Loucy (cell line): Measurements from ENCODE around the gene CCDC148.

Source experiments
- H2AFZ ChIP-seq: fragments of 200-600 bp; sonication (generic); 2 replicates; pipeline ENCODE4 v1.6.0; 2016; ENCODE audit warnings: antibody characterized with exemption, mild to moderate bottlenecking, low read length, moderate library complexity
- H3F3A ChIP-seq: fragments of 200-600 bp; 2 replicates; pipeline ENCODE4 v1.6.0; 2016; ENCODE audit warnings: antibody characterized with exemption, low read depth, mild to moderate bottlenecking
- H3K27me3 ChIP-seq: fragments of 200-600 bp; sonication (generic); 2 replicates; pipeline ENCODE4 v1.6.1; 2014; ENCODE audit warnings: low read length, mild to moderate bottlenecking; ENCODE audit not compliant: insufficient read depth, poor library complexity, severe bottlenecking
- H3K36me3 ChIP-seq: fragments of 200-600 bp; sonication (generic); 2 replicates; pipeline ENCODE4 v1.6.1; 2016; ENCODE audit warnings: low read length; ENCODE audit not compliant: insufficient read depth
- H3K4me1 ChIP-seq: fragments of 200-600 bp; sonication (generic); 2 replicates; pipeline ENCODE4 v1.5.1; 2014; ENCODE audit warnings: low read length, mild to moderate bottlenecking; ENCODE audit not compliant: insufficient read depth, poor library complexity, severe bottlenecking
- H3K4me2 ChIP-seq: fragments of 200-600 bp; sonication (generic); 2 replicates; pipeline ENCODE4 v1.6.0; 2014; ENCODE audit warnings: antibody characterized with exemption, low read length, low read depth, mild to moderate bottlenecking; ENCODE audit not compliant: poor library complexity, severe bottlenecking
- H3K4me3 ChIP-seq: fragments of 200-600 bp; sonication (generic); 2 replicates; pipeline ENCODE4 v1.5.1; 2014; ENCODE audit warnings: low read length, mild to moderate bottlenecking, mixed read lengths; ENCODE audit not compliant: poor library complexity, severe bottlenecking
- H3K79me2 ChIP-seq: fragments of 200-600 bp; sonication (generic); 2 replicates; pipeline ENCODE4 v1.6.1; 2014; ENCODE audit warnings: low read length; ENCODE audit not compliant: insufficient read depth
- H3K9ac ChIP-seq: fragments of 200-600 bp; sonication (generic); 2 replicates; pipeline ENCODE4 v1.6.0; 2014; ENCODE audit warnings: mild to moderate bottlenecking, low read depth, low read length, moderate library complexity; ENCODE audit not compliant: poor library complexity, severe bottlenecking
- H3K9me2 ChIP-seq: fragments of 200-600 bp; sonication (generic); replicated peaks from 2 replicates; pipeline ENCODE4 v1.6.1; 2016; ENCODE audit warnings: low read depth, low read length, mixed read lengths
- H3K9me3 ChIP-seq: fragments of 200-600 bp; sonication (generic); 2 replicates; pipeline ENCODE4 v1.6.1; 2014; ENCODE audit warnings: mild to moderate bottlenecking, antibody characterized with exemption, low read length, low read depth; ENCODE audit not compliant: insufficient read depth
- H4K20me1 ChIP-seq: fragments of 200-600 bp; sonication (generic); 2 replicates; pipeline ENCODE4 v1.6.0; 2014; ENCODE audit warnings: antibody characterized with exemption, low read length, mild to moderate bottlenecking; ENCODE audit not compliant: insufficient read depth, poor library complexity, severe bottlenecking
- EZH2phosphoT487 ChIP-seq: fragments of 200-600 bp; IDR thresholded peaks from 2 replicates; pipeline ENCODE4 v1.6.1; 2018; ENCODE audit warnings: antibody characterized with exemption, mild to moderate bottlenecking, moderate library complexity, borderline replicate concordance
- TF ChIP-seq, protein P1 (sequence below): fragments of 200-600 bp; sonication (generic); conservative IDR thresholded peaks from 2 replicates; pipeline ENCODE4 v1.5.1; 2014; ENCODE audit warnings: mild to moderate bottlenecking, antibody characterized with exemption, low read length

Gene CCDC148

GRCh38 chr2:158484892-158485556, 28.5 kb upstream of the CCDC148 start:
- peaks cover 9% of the 10 kb centered on the region; the same call in 1 of the 2 replicates for H3K79me2 ChIP-seq
- no peak overlapping the region for H3K4me3 ChIP-seq
- no peak overlapping the region for H3K9ac ChIP-seq
- H3K36me3 ChIP-seq: no peaks in the 10 kb centered on the region
- no peak overlapping the region for H2AFZ ChIP-seq
- no peak overlapping the region for H3K4me2 ChIP-seq
- H3F3A ChIP-seq: no peaks in the 10 kb centered on the region
- H3K9me3 ChIP-seq: no peaks in the 10 kb centered on the region
- no peaks in the 10 kb centered on the region for H3K9me2 ChIP-seq
- H4K20me1 ChIP-seq: peaks cover 4% of the 10 kb centered on the region
- no peak for TF ChIP-seq EZH2phosphoT487
- TF ChIP-seq, protein P1, sequence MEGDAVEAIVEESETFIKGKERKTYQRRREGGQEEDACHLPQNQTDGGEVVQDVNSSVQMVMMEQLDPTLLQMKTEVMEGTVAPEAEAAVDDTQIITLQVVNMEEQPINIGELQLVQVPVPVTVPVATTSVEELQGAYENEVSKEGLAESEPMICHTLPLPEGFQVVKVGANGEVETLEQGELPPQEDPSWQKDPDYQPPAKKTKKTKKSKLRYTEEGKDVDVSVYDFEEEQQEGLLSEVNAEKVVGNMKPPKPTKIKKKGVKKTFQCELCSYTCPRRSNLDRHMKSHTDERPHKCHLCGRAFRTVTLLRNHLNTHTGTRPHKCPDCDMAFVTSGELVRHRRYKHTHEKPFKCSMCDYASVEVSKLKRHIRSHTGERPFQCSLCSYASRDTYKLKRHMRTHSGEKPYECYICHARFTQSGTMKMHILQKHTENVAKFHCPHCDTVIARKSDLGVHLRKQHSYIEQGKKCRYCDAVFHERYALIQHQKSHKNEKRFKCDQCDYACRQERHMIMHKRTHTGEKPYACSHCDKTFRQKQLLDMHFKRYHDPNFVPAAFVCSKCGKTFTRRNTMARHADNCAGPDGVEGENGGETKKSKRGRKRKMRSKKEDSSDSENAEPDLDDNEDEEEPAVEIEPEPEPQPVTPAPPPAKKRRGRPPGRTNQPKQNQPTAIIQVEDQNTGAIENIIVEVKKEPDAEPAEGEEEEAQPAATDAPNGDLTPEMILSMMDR: no peak
- H3K27me3 ChIP-seq: no peaks in the 10 kb centered on the region
- H3K4me1 ChIP-seq: no peaks in the 10 kb centered on the region

GRCh38 chr2:158482594-158482993, 26.0 kb upstream of the CCDC148 start:
- no peaks in the 10 kb centered on the region for H3K9me2 ChIP-seq
- H2AFZ ChIP-seq: no peak overlapping the region
- TF ChIP-seq EZH2phosphoT487: no peak
- TF ChIP-seq, protein P1: no peak
- H3K79me2 ChIP-seq: peaks cover 5% of the 10 kb centered on the region; the same call in 1 of the 2 replicates
- no peak overlapping the region for H3K4me3 ChIP-seq
- no peaks in the 10 kb centered on the region for H3K9me3 ChIP-seq
- peaks cover 5% of the 10 kb centered on the region for H3K4me1 ChIP-seq
- H3K4me2 ChIP-seq: no peak overlapping the region
- no peaks in the 10 kb centered on the region for H3K36me3 ChIP-seq
- no peaks in the 10 kb centered on the region for H3F3A ChIP-seq
- H3K9ac ChIP-seq: no peak overlapping the region
- no peaks in the 10 kb centered on the region for H3K27me3 ChIP-seq
- no peaks in the 10 kb centered on the region for H4K20me1 ChIP-seq

- TF ChIP-seq, protein P1: no peak
- no peak for TF ChIP-seq EZH2phosphoT487
- Histone ChIP-seq H3K36me3 (no peaks in the 10 kb centered on the region), H3F3A (peaks cover under 1% of the 10 kb centered on the region; the same call in 1 of the 2 replicates), H3K4me3 (no peak overlapping the region), H3K79me2 (peaks cover 5% of the 10 kb centered on the region; the same call in 1 of the 2 replicates), H3K4me1 (peaks cover 14% of the 10 kb centered on the region), H2AFZ (no peak overlapping the region), H3K4me2 (no peak overlapping the region), H3K9ac (no peak overlapping the region), H3K9me3 (no peaks in the 10 kb centered on the region), H3K27me3 (no peaks in the 10 kb centered on the region), H4K20me1 (no peaks in the 10 kb centered on the region), H3K9me2 (no peaks in the 10 kb centered on the region)
These were observed 24.6 kb upstream of the CCDC148 start for GRCh38 chr2:158481116-158481515.
